ENCODE data around the gene HAGHL.

The HAGHL gene, protein sequence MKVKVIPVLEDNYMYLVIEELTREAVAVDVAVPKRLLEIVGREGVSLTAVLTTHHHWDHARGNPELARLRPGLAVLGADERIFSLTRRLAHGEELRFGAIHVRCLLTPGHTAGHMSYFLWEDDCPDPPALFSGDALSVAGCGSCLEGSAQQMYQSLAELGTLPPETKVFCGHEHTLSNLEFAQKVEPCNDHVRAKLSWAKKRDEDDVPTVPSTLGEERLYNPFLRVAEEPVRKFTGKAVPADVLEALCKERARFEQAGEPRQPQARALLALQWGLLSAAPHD

GRCh38 chr16:726438-727290 is at the start of gene HAGHL, which contains the start of gene CCDC78:
Gene HAGHL, plus strand, starts transcription at chr16:727106. Its CDS starts 404 bp downstream, at chr16:727510.
Gene CCDC78, minus strand, starts transcription at chr16:726443. Its CDS starts 76 bp downstream, at chr16:726367.
- DNase-seq (ENCODE audit: low read depth in 2 of 2) = no peak

- DNase-seq (ENCODE audit: low read depth in 2 of 2) = no peak
These were observed 49.4 kb upstream of the HAGHL start for GRCh38 chr16:677316-678190.

- no peak for DNase-seq (ENCODE audit: low read depth in 2 of 2)
These were observed 48.6 kb upstream of the HAGHL start for GRCh38 chr16:678209-678857.

DNA sequence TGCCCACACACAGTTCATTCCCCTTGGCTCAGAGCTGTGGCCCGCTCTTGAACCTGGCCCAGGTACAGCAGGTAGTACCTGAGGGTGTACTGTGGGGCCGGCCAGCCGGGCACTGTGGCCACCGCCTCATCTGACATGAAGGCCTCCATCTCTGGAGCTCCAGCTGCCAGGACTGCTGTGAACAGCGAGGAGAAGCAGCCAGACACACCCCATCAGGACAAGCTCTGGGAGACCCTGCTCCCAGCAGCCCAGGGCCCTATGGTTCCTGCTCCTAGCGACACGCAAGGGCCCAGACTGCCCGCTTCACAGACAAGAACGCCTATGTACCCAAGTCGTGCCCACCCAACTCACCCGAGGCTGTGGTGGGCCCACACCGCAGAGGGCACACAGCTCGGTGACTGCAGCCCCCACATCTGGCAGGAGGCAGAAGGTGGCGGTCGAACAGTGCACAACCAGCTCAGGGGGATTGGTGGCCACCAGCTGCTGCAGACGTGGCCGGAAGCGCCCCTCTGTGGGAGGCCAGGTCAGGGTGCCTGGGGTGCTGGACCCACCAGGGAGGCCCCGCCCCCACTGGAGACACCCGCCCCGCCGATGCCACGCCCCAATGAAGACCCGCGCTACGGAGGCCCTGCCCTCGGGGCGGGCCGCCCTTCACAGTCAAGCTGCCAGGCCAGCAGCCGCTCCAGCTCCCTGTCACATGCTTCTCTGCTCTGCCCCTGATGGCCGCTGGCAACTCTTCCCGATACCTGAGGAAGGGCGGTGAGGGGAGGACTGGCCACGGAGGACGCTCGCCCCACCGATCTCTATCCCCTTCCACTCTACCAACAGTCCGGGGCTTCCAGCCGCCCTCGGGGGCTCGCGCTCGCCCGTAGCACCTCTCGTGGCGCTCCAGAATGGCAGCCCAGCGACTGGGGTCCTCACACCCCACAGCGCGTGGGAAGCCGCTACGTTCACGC is 47.8 kb upstream of the HAGHL start:
- peak in 1 of 2 donors; percentile 53 for DNase-seq (ENCODE audit: low read depth in 2 of 2)

DNA sequence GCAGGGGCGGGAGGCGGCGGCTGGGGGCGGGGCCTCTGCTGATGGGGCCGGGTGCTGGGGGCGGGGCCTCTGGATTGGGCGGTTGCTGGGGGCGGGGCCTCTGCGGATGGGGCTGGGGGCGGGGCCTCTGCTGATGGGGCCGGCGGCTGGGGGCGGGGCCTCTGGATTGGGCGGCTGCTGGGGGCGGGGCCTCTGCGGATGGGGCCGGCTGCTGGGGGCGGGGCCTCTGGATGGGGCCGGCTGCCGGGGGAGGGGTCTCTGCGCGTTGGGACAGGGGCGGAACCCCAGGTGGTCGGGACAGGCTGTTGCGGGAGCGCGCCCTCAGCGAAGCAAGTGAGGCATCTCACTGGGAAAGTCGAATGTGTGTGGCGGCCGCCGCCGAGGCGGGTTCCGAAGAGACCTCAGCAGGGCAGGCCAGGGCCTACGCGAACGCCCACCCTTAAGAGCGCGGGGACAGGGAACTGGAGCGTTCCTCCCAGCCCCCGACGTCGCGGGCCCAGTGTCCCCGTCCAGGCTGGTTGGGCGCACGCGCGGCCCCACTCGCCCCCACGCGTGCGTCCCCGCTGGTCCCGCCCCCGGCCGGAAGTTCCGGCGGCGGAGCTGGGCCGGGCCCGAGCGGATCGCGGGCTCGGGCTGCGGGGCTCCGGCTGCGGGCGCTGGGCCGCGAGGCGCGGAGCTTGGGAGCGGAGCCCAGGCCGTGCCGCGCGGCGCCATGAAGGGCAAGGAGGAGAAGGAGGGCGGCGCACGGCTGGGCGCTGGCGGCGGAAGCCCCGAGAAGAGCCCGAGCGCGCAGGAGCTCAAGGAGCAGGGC is 46.9 kb upstream of the HAGHL start, which contains the start of gene STUB1:
Gene STUB1, plus strand, starts transcription at position 597 of the 811 bp plus-strand sequence. Its CDS starts 116 bp downstream, at position 713.
- DNase-seq (ENCODE audit: low read depth in 2 of 2) = peak; percentile 85 to 93

- no peak for DNase-seq (ENCODE audit: low read depth in 2 of 2)
These were observed 46.3 kb upstream of the HAGHL start for GRCh38 chr16:680625-680945.

DNA sequence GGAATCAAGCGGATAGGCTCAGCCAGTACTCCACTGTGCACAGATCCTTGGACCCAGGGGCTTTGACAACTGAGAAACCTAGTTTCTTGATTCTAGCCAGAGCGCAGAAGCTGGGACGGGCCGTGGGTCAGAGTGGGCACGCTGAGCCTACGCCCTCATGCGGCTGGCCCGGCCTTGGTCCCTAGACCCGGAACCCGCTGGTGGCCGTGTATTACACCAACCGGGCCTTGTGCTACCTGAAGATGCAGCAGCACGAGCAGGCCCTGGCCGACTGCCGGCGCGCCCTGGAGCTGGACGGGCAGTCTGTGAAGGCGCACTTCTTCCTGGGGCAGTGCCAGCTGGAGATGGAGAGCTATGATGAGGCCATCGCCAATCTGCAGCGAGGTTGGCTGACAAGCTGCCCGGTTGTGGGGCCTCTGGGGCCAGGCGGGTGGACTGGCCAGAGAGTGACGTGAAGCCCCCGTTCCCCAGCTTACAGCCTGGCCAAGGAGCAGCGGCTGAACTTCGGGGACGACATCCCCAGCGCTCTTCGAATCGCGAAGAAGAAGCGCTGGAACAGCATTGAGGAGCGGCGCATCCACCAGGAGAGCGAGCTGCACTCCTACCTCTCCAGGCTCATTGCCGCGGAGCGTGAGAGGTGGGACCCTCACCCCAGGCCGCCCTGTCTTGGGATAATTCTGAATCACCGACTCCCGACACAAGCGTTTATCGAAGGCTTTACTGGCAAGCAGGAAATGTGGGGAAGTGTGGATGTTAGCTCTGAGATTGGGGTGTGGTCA is 45.8 kb upstream of the HAGHL start:
- no peak for DNase-seq (ENCODE audit: low read depth in 2 of 2)

- no peak for DNase-seq (ENCODE audit: low read depth in 2 of 2)
These were observed 45.0 kb upstream of the HAGHL start for GRCh38 chr16:681746-682427.

GRCh38 chr16:682493-683395 is 44.2 kb upstream of the HAGHL start:
- no peak for DNase-seq (ENCODE audit: low read depth in 2 of 2)

DNA sequence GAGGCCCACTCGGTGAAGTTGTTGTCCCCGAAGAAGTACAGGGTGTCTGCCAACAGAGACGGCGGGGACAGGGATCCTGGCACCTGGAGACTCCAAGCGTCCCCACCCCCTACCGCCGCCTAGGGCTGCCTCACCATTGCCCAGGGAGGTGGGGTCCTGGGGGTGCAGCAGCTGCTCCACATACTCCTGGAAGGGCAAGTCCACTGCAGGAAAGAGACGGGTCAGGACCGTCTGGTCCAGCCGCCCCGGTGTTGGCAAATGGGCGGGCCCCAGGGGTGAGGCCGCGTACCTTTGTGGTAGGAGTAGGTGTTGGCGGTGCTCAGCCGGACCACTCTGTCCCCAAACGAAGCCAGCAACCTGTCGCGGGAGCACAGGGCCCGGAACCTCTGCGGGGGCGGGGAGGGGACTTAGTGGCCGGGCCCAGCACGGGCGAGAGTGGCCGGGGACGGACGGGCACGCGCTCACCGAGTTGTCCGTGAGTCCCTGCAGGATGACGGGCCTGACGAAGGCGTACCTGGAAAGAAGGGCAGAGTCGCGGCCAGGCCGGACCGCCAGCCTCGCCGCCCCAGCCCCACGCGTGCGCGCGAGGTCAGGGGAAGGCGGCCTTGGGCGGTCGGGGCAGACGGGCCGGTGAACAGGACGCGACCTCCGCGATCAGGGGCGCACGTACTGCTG is 43.4 kb upstream of the HAGHL start:
- no peak for DNase-seq (ENCODE audit: low read depth in 2 of 2)

DNA sequence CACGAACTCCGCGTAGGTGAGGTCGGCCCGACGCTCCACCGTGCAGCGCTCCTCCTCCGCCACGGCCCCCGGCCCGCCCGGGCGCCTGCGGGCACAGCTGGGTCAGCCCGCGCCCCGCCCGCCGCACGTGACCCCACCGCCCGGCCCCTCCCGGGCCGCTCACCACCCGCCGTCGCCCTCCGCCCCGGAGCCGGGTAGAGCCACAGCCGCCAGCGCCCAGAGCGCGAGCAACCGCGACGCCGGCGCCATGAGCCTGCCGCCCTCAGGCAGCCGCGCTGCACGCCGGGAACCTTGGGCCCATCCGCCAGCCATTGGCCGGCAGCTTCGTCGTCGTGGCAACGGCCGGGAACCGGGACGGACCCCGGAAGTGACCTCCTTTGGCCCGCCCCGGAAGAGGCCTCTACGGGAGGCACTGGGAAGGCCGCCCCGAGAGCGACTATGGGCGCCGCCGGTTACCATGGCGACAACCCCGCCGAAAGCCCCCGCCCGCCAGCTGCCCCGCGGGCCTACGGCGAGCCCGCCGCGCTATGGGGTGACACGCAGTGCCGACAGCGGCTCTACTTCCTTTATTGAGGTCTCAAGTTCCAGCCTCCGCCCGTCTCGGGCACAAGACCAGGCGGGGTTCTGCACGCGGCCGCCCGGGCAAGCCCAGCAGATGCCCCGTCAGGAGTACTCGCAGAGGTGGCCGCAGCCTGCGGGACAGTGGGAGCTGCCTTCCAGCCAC is 42.7 kb upstream of the HAGHL start, which contains the start of gene JMJD8:
Gene JMJD8, minus strand, starts transcription at position 264 of the 724 bp plus-strand sequence. Its CDS starts 15 bp downstream, at position 249.
- peak; percentile 93 to 98 for DNase-seq (ENCODE audit: low read depth in 2 of 2)

GRCh38 chr16:684961-685696 is 41.8 kb upstream of the HAGHL start:
- no peak for DNase-seq (ENCODE audit: low read depth in 2 of 2)

DNA sequence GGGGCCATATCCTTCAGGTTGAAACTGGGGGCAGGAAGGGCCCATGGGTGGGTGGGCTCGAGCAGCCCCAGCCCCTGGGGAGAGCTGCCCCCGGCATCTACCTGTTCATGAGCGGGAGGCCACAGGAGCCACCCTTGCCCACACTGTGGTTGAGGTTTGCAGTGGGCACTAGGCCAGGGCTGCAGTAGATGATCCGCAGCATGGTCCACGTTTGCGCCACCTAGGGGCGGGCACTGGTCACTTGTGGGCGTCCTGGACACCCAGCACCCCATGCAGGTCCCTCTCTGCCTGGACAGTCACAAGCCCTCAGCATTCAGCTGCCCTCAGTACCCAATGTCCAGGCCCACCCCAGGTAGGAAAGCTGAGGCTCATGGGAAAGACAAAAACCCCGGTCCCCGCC is 40.9 kb upstream of the HAGHL start:
- no peak for DNase-seq (ENCODE audit: low read depth in 2 of 2)

DNA sequence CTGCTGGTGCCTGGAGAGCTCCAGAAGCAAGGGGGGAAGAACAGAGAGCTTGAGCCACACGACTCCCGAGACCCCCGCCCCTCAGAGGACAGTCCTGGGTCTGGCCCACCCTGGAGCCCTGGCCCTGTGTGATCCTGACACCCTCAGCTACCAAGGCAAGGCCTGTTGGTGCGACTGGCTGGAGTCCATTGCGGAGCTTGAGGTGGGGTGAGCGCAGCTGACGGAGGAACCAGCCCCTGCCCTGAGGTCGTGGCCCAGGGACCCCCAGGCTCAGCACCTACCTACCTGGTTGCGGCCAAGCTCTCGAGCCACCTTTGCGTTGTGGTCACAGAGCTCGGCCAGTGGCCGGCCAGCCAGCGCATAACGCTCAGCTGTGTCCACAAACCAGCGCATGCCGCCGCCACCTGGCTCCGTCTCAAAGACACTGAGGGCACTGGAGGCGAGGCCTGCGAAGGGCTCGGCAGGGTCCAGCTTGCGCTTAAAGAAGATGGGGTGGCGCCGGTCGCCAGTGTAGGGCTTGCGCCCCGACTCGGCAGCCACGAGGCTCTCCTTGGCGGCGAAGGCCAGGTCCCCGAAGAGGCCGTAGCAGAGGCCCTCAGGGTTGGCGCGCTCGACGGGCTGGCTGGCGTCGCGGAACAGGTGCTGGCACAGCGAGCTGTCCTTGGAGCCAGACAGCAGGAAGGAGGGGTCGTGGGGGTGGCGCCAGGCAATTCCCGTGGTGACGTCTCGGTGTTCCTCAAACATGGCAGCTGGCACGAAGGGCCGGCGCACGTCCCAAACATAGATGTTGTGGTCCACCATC is 40.2 kb upstream of the HAGHL start:
- no peak for DNase-seq (ENCODE audit: low read depth in 2 of 2)

Measured in stimulated activated CD4-positive, alpha-beta T cell treated with anti-CD3 and anti-CD28 coated beads, Interleukin-4, amount 100 ng/mL, for 48 hours (primary cell).